Endometrial microvascular endothelial cells (primary cell): ENCODE measurements around the gene OR6C65. TPM values are rescaled to one million over a fixed set of nuclear protein-coding genes. Genes with fewer than 3 reads are reported as not detected.
"Not testable (repeated sequence)": the region's sequence is repeated elsewhere in the genome, so short reads cannot be mapped to it uniquely, and the experiment has no call there.

Experiments used
- in situ Hi-C: cut with HindIII; loops from 2 replicates; pipeline ENCODE4 v1.10.0; 2017; ENCODE audit warnings: low sequenced_read_pairs, low pct_unique_long_range_greater_than_20kb; ENCODE audit errors: inconsistent ontology term
- total RNA-seq: library from RNA; depleted of rRNA; stranded (reverse); fragments of >200 nt; gene quantifications from one replicate; pipeline ENCODE4 v1.2.3, GENCODE V29; 2015; ENCODE audit errors: inconsistent ontology term

OR6C65 gene
- total RNA-seq, 1 donor from 2014 or later: not detected

- in situ Hi-C loops: not testable (repeated sequence)
Observed at GRCh38 chr12:55441233-55441632, 40.9 kb downstream of the OR6C65 start.

GRCh38 chr12:55443776-55444175 lies 43.4 kb downstream of the OR6C65 start, which contains the start of gene OR6C2:
Gene OR6C2 (plus strand): TSS chr12:55444076. CDS start chr12:55452214, 8,138 bp downstream.
- in situ Hi-C loops: no loop called here

GRCh38 chr12:55445357-55445756 lies 45.0 kb downstream of the OR6C65 start:
- in situ Hi-C loops: no loop called here

GRCh38 chr12:55446326-55446725 lies 46.0 kb downstream of the OR6C65 start:
- in situ Hi-C loops: no loop called here

- in situ Hi-C loops: no loop called here
Observed at GRCh38 chr12:55448825-55449224, 48.5 kb downstream of the OR6C65 start.

Other genes with a start within 250 kb of the OR6C65 start
- gene OR10A7, start 179.5 kb upstream of the OR6C65 start, total RNA-seq: not detected
- gene OR6C74, start 155.9 kb upstream of the OR6C65 start, total RNA-seq: not detected
- not detected for gene OR6C6, start 104.0 kb upstream of the OR6C65 start, total RNA-seq
- gene OR6C1, start 86.2 kb upstream of the OR6C65 start, total RNA-seq: not detected
- not detected for gene OR6C3, start 69.8 kb upstream of the OR6C65 start, total RNA-seq
- not detected for gene OR6C75, start 37.6 kb upstream of the OR6C65 start, total RNA-seq
- not detected for gene OR6C76, start 25.7 kb downstream of the OR6C65 start, total RNA-seq
- not detected for gene OR6C2, start 43.5 kb downstream of the OR6C65 start, total RNA-seq
- gene OR6C70, start 69.6 kb downstream of the OR6C65 start, total RNA-seq: not detected
- not detected for gene OR6C68, start 91.8 kb downstream of the OR6C65 start, total RNA-seq
- gene OR6C4, start 149.1 kb downstream of the OR6C65 start, total RNA-seq: not detected
- gene OR2AP1, start 171.9 kb downstream of the OR6C65 start, total RNA-seq: not detected
- not detected for gene OR10P1, start 236.4 kb downstream of the OR6C65 start, total RNA-seq